ENCODE results near the gene TMEM82. TPM values are rescaled to one million over a fixed set of nuclear protein-coding genes. Genes with fewer than 3 reads are reported as not detected.

Gene TMEM82
- total and polyA plus RNA-seq, 2 experiments from 2014 or later, result 0.42 TPM; not detected in 1

- H3K27me3 ChIP-seq (ENCODE audit: insufficient read depth), result no peaks in the 10 kb centered on the region
- H3K36me3 Mint-ChIP-seq (ENCODE audit: low read depth), result no peaks in the 10 kb centered on the region
- H3F3A ChIP-seq (replicated peaks; ENCODE audit: low read depth), result 0 out of 2 replicates have a peak, but pooled peaks cover 5% of the 10 kb centered on the region
- H3K9me3 Mint-ChIP-seq, result no peaks in the 10 kb centered on the region
- H3K27me3 Mint-ChIP-seq (ENCODE audit: insufficient read depth, low read depth, poor library complexity), result peaks cover 7% of the 10 kb centered on the region
- H2AFZ ChIP-seq, result no peak overlapping the region
- H3K4me1 Mint-ChIP-seq, result peaks cover 13% of the 10 kb centered on the region
- no peak for TF ChIP-seq POLR2AphosphoS5 (IDR thresholded peaks at IDR 0.05; ENCODE audit: low read depth)
- no peak for TF ChIP-seq CREB1 (CRISPR knock-in tag; IDR thresholded peaks at IDR 0.05; ENCODE audit: low read depth)
- TF ChIP-seq EZH2phosphoT487 (IDR thresholded peaks at IDR 0.05; ENCODE audit: unreplicated experiment), result no peak
- no peak for TF ChIP-seq ZNF114 (CRISPR knock-in tag; IDR thresholded peaks at IDR 0.05)
- no peak for TF ChIP-seq ZNF462 (CRISPR knock-in tag; IDR thresholded peaks at IDR 0.05)
- no peak for TF ChIP-seq JUNB (IDR thresholded peaks at IDR 0.05; ENCODE audit: unreplicated experiment)
- no peak for TF ChIP-seq REST (IDR thresholded peaks at IDR 0.05; ENCODE audit: unreplicated experiment)
- TF ChIP-seq STAT1 (IDR thresholded peaks at IDR 0.05; ENCODE audit: unreplicated experiment), result no peak
- TF ChIP-seq ETS1 (IDR thresholded peaks at IDR 0.05), result no peak
- no peak for TF ChIP-seq ZNF331 (CRISPR knock-in tag; IDR thresholded peaks at IDR 0.05; ENCODE audit: low read depth)
- no peak for TF ChIP-seq EZH2 (IDR thresholded peaks at IDR 0.05; ENCODE audit: low read depth, unreplicated experiment)
- no peak for TF ChIP-seq CTCF (conservative IDR thresholded peaks at IDR 0.05; ENCODE audit: low read depth in 2 of 2)
- TF ChIP-seq NANOG (IDR thresholded peaks at IDR 0.05; ENCODE audit: borderline replicate concordance), result no peak
- no peak overlapping the region for H3K4me3 ChIP-seq
- no peak for DNase-seq (ENCODE audit: low spot score)
- H3K4me1 ChIP-seq (ENCODE audit: insufficient read depth), result 0 out of 2 replicates have a peak, but pooled peaks cover 9% of the 10 kb centered on the region
- H3K4me2 ChIP-seq, result no peak overlapping the region
- no peaks in the 10 kb centered on the region for H4K20me1 ChIP-seq (replicated peaks; ENCODE audit: insufficient read depth)
- H3K79me2 ChIP-seq (replicated peaks; ENCODE audit: insufficient read depth), result no peaks in the 10 kb centered on the region
- H3K27ac Mint-ChIP-seq, result no peak overlapping the region
- no peak overlapping the region for H3K4me3 Mint-ChIP-seq
- ATAC-seq, result no peak
- no peak overlapping the region for H3K27ac ChIP-seq (ENCODE audit: low read depth)
- no peaks in the 10 kb centered on the region for H3K9me2 ChIP-seq (ENCODE audit: insufficient read depth)
- no peaks in the 10 kb centered on the region for H3K36me3 ChIP-seq (ENCODE audit: insufficient read depth)
Measured at GRCh38 chr1:15739259-15739658, 3.0 kb upstream of the TMEM82 start.

Measured in GM23338 (cell line).